SIG-M5 treated with dmso at 0.1 percent for 504 hours (cell line): ENCODE data around the gene C6orf47.

ENCODE experiments used
- DNase-seq: peaks from one replicate; lab custom pipeline; 2025; ENCODE audit not compliant: unreplicated experiment; lab: John Stamatoyannopoulos, UW

Gene C6orf47

GRCh38 chr6:31687860-31688693 lies 27.5 kb upstream of the C6orf47 start:
- DNase-seq = no peak

GRCh38 chr6:31687321-31687720 lies 26.7 kb upstream of the C6orf47 start:
- DNase-seq = no peak

- no peak for DNase-seq
These were observed 25.9 kb upstream of the C6orf47 start for GRCh38 chr6:31686483-31686882.

- no peak for DNase-seq
These were observed 23.0 kb upstream of the C6orf47 start for GRCh38 chr6:31683591-31683990.

GRCh38 chr6:31681135-31681671 lies 20.6 kb upstream of the C6orf47 start:
- DNase-seq = no peak

- DNase-seq = peak; percentile 62
These were observed 19.9 kb upstream of the C6orf47 start, which contains the start of gene LY6G5C for GRCh38 chr6:31680226-31681134. LY6G5C (minus strand) TSS chr6:31681067; CDS start chr6:31680373, 694 bp downstream.

GRCh38 chr6:31677955-31678354 lies 17.4 kb upstream of the C6orf47 start:
- no peak for DNase-seq

- DNase-seq = no peak
These were observed 16.3 kb upstream of the C6orf47 start for GRCh38 chr6:31676904-31677303.

- peak; percentile 39 for DNase-seq
These were observed 15.8 kb upstream of the C6orf47 start for GRCh38 chr6:31676322-31676903.

GRCh38 chr6:31669676-31670075 lies 9.1 kb upstream of the C6orf47 start, which contains the start of gene LY6G5B:
LY6G5B (plus strand) TSS chr6:31669976; CDS start chr6:31670951, 975 bp downstream.
- no peak for DNase-seq

- no peak for DNase-seq
These were observed 5.9 kb upstream of the C6orf47 start for GRCh38 chr6:31666337-31666965.

GRCh38 chr6:31665501-31666336 lies 5.1 kb upstream of the C6orf47 start, which contains the start of gene CSNK2B:
CSNK2B (plus strand) TSS chr6:31666080; CDS start chr6:31666832, 752 bp downstream.
- DNase-seq = peak; percentile 98

GRCh38 chr6:31664790-31665500 lies 4.4 kb upstream of the C6orf47 start, which contains the start of gene GPANK1:
GPANK1 (minus strand) TSS chr6:31664997; CDS start chr6:31664478, 519 bp downstream.
- DNase-seq = peak; percentile 96

GRCh38 chr6:31663961-31664789 lies 3.6 kb upstream of the C6orf47 start:
- DNase-seq = peak; percentile 47

- no peak for DNase-seq
These were observed 2.8 kb upstream of the C6orf47 start for GRCh38 chr6:31663126-31663960.

GRCh38 chr6:31662124-31662723 lies 1.6 kb upstream of the C6orf47 start:
- no peak for DNase-seq
